HT-29 (cell line): ENCODE measurements around the gene EPB41L4A. TPM values are rescaled to one million over a fixed set of nuclear protein-coding genes. Genes with fewer than 3 reads are reported as not detected.
"Not testable (repeated sequence)": the region's sequence is repeated elsewhere in the genome, so short reads cannot be mapped to it uniquely, and the experiment has no call there.

Source experiments
- DNase-seq: peaks from one replicate; pipeline ENCODE4 v3.0.0-alpha.2; 2015; ENCODE audit warnings: low spot score
- total RNA-seq: library from RNA; depleted of rRNA; stranded (reverse); fragments of >200 nt; shearing (Covaris generic); gene quantifications from 2 replicates; pipeline ENCODE4 v1.2.3, GENCODE V29; 2014

Gene EPB41L4A
- total RNA-seq, 1 experiment from 2014 or later, result 0.48 TPM

- no peak for DNase-seq
Observed at GRCh38 chr5:112401924-112402323, 17.2 kb downstream of the EPB41L4A start.

GRCh38 chr5:112397690-112398089, 21.4 kb downstream of the EPB41L4A start:
- no peak for DNase-seq

GRCh38 chr5:112396430-112396829, 22.6 kb downstream of the EPB41L4A start:
- DNase-seq, result no peak

- DNase-seq, result not testable (repeated sequence)
Observed at GRCh38 chr5:112395299-112395698, 23.8 kb downstream of the EPB41L4A start.

GRCh38 chr5:112390327-112390726, 28.8 kb downstream of the EPB41L4A start:
- peak; percentile 43 for DNase-seq

GRCh38 chr5:112388739-112389138, 30.3 kb downstream of the EPB41L4A start:
- DNase-seq, result no peak

GRCh38 chr5:112388074-112388473, 31.0 kb downstream of the EPB41L4A start:
- DNase-seq, result no peak

- no peak for DNase-seq
Observed at GRCh38 chr5:112386766-112387165, 32.3 kb downstream of the EPB41L4A start.

GRCh38 chr5:112385969-112386368, 33.1 kb downstream of the EPB41L4A start:
- no peak for DNase-seq

- no peak for DNase-seq
Observed at GRCh38 chr5:112385566-112385965, 33.5 kb downstream of the EPB41L4A start.

- DNase-seq, result no peak
Observed at GRCh38 chr5:112384523-112384922, 34.6 kb downstream of the EPB41L4A start.

GRCh38 chr5:112382886-112383285, 36.2 kb downstream of the EPB41L4A start:
- DNase-seq, result no peak

GRCh38 chr5:112381521-112381920, 37.6 kb downstream of the EPB41L4A start:
- DNase-seq, result no peak

- no peak for DNase-seq
Observed at GRCh38 chr5:112379542-112380325, 39.3 kb downstream of the EPB41L4A start.

- no peak for DNase-seq
Observed at GRCh38 chr5:112374818-112375217, 44.3 kb downstream of the EPB41L4A start.

- DNase-seq, result no peak
Observed at GRCh38 chr5:112374356-112374755, 44.7 kb downstream of the EPB41L4A start.

- DNase-seq, result no peak
Observed at GRCh38 chr5:112373885-112374284, 45.2 kb downstream of the EPB41L4A start.

- peak; percentile 18 for DNase-seq
Observed at GRCh38 chr5:112372543-112372942, 46.5 kb downstream of the EPB41L4A start.

GRCh38 chr5:112371067-112371466, 48.0 kb downstream of the EPB41L4A start:
- DNase-seq, result no peak

- DNase-seq, result no peak
Observed at GRCh38 chr5:112367400-112367799, 51.7 kb downstream of the EPB41L4A start.

GRCh38 chr5:112366987-112367386, 52.1 kb downstream of the EPB41L4A start:
- DNase-seq, result peak; percentile 41

GRCh38 chr5:112360740-112361139, 58.3 kb downstream of the EPB41L4A start:
- DNase-seq, result not testable (repeated sequence)

- DNase-seq, result no peak
Observed at GRCh38 chr5:112356178-112356956, 62.7 kb downstream of the EPB41L4A start.
